Measurements from ENCODE around the gene LCA5.
"Not testable (repeated sequence)": the region's sequence is repeated elsewhere in the genome, so short reads cannot be mapped to it uniquely, and the experiment has no call there.

Gene LCA5

GRCh38 chr6:79467716-79468115, 69.5 kb downstream of the LCA5 start:
- Mint-ChIP-seq H3K9me3 (no peaks in the 10 kb centered on the region), H3K27ac (no peak overlapping the region), H3K27me3 (no peaks in the 10 kb centered on the region), H3K36me3 (ENCODE audit: low read depth) (no peaks in the 10 kb centered on the region), H3K4me3 (no peak overlapping the region), H3K4me1 (ENCODE audit: low read depth) (peaks cover 5% of the 10 kb centered on the region)
- intact Hi-C loops (cut with micrococcal nuclease): no loop called here

GRCh38 chr6:79466207-79466834, 70.9 kb downstream of the LCA5 start:
- Mint-ChIP-seq H3K36me3 (ENCODE audit: low read depth) (no peaks in the 10 kb centered on the region), H3K4me3 (no peak overlapping the region), H3K4me1 (ENCODE audit: low read depth) (peaks cover 5% of the 10 kb centered on the region), H3K27me3 (no peaks in the 10 kb centered on the region), H3K27ac (no peak overlapping the region), H3K9me3 (no peaks in the 10 kb centered on the region)
- intact Hi-C loops (cut with micrococcal nuclease): no loop called here

GRCh38 chr6:79465381-79465780, 71.8 kb downstream of the LCA5 start:
- Mint-ChIP-seq H3K27ac (no peak overlapping the region), H3K27me3 (no peaks in the 10 kb centered on the region), H3K4me1 (ENCODE audit: low read depth) (no peaks in the 10 kb centered on the region), H3K9me3 (no peaks in the 10 kb centered on the region), H3K36me3 (ENCODE audit: low read depth) (no peaks in the 10 kb centered on the region), H3K4me3 (no peak overlapping the region)
- intact Hi-C loops (cut with micrococcal nuclease): loop anchor here (1.0 kb wide), 1 partner anchor 12 kb away; no protein-coding TSS in a partner anchor

GRCh38 chr6:79463621-79464050, 73.6 kb downstream of the LCA5 start:
- no peak overlapping the region for H3K27ac Mint-ChIP-seq
- H3K4me3 Mint-ChIP-seq: no peak overlapping the region
- no peaks in the 10 kb centered on the region for H3K4me1 Mint-ChIP-seq (ENCODE audit: low read depth)
- intact Hi-C loops (cut with micrococcal nuclease): no loop called here
- H3K9me3 Mint-ChIP-seq: no peaks in the 10 kb centered on the region
- H3K36me3 Mint-ChIP-seq (ENCODE audit: low read depth): no peaks in the 10 kb centered on the region
- no peaks in the 10 kb centered on the region for H3K27me3 Mint-ChIP-seq

- no peak overlapping the region for H3K27ac Mint-ChIP-seq
- intact Hi-C loops (cut with micrococcal nuclease): no loop called here
Measured at GRCh38 chr6:79461205-79461604, 76.0 kb downstream of the LCA5 start.

GRCh38 chr6:79455446-79455845, 81.8 kb downstream of the LCA5 start:
- Mint-ChIP-seq H3K4me1 (ENCODE audit: low read depth) (peaks cover 28% of the 10 kb centered on the region), H3K27ac (no peak overlapping the region), H3K27me3 (no peaks in the 10 kb centered on the region), H3K9me3 (no peaks in the 10 kb centered on the region), H3K36me3 (ENCODE audit: low read depth) (no peaks in the 10 kb centered on the region), H3K4me3 (no peak overlapping the region)
- intact Hi-C loops (cut with micrococcal nuclease): no loop called here

More at GRCh38 chr6:79461205-79461604, 76.0 kb downstream of the LCA5 start:
- no peak overlapping the region for H3K4me3 Mint-ChIP-seq
- no peaks in the 10 kb centered on the region for H3K36me3 Mint-ChIP-seq (ENCODE audit: low read depth)
- no peaks in the 10 kb centered on the region for H3K27me3 Mint-ChIP-seq
- H3K9me3 Mint-ChIP-seq: no peaks in the 10 kb centered on the region
- H3K4me1 Mint-ChIP-seq (ENCODE audit: low read depth): no peaks in the 10 kb centered on the region

- Mint-ChIP-seq H3K36me3 (ENCODE audit: low read depth) (no peaks in the 10 kb centered on the region), H3K27ac (no peak overlapping the region), H3K27me3 (no peaks in the 10 kb centered on the region), H3K4me1 (ENCODE audit: low read depth) (peaks cover 28% of the 10 kb centered on the region), H3K9me3 (no peaks in the 10 kb centered on the region), H3K4me3 (no peak overlapping the region)
- intact Hi-C loops (cut with micrococcal nuclease): loop anchor here (1.0 kb wide), 1 partner anchor 12 kb away; no protein-coding TSS in a partner anchor
Measured at GRCh38 chr6:79453558-79454042, 83.6 kb downstream of the LCA5 start.

- Mint-ChIP-seq H3K4me1 (ENCODE audit: low read depth) (peaks cover 28% of the 10 kb centered on the region), H3K27ac (no peak overlapping the region), H3K4me3 (no peak overlapping the region), H3K36me3 (ENCODE audit: low read depth) (no peaks in the 10 kb centered on the region), H3K9me3 (no peaks in the 10 kb centered on the region), H3K27me3 (no peaks in the 10 kb centered on the region)
- intact Hi-C loops (cut with micrococcal nuclease): no loop called here
Measured at GRCh38 chr6:79450984-79451383, 86.2 kb downstream of the LCA5 start.

GRCh38 chr6:79446006-79446405, 91.2 kb downstream of the LCA5 start:
- no peaks in the 10 kb centered on the region for H3K27me3 Mint-ChIP-seq
- H3K36me3 Mint-ChIP-seq (ENCODE audit: low read depth): no peaks in the 10 kb centered on the region
- intact Hi-C loops (cut with micrococcal nuclease): no loop called here
- no peak overlapping the region for H3K27ac Mint-ChIP-seq
- peaks cover 9% of the 10 kb centered on the region for H3K9me3 Mint-ChIP-seq
- H3K4me1 Mint-ChIP-seq (ENCODE audit: low read depth): no peaks in the 10 kb centered on the region
- no peak overlapping the region for H3K4me3 Mint-ChIP-seq

- H3K4me3 Mint-ChIP-seq; H3K9me3 Mint-ChIP-seq; H3K36me3 Mint-ChIP-seq (ENCODE audit: low read depth); H3K27ac Mint-ChIP-seq; H3K27me3 Mint-ChIP-seq; intact Hi-C loops (cut with micrococcal nuclease); H3K4me1 Mint-ChIP-seq (ENCODE audit: low read depth): not testable (repeated sequence)
Measured at GRCh38 chr6:79443876-79444275, 93.4 kb downstream of the LCA5 start.

- no peak overlapping the region for H3K4me3 Mint-ChIP-seq
- H3K27me3 Mint-ChIP-seq: no peaks in the 10 kb centered on the region
- no peak overlapping the region for H3K27ac Mint-ChIP-seq
- no peaks in the 10 kb centered on the region for H3K4me1 Mint-ChIP-seq (ENCODE audit: low read depth)
- H3K9me3 Mint-ChIP-seq: peaks cover 9% of the 10 kb centered on the region
- no peaks in the 10 kb centered on the region for H3K36me3 Mint-ChIP-seq (ENCODE audit: low read depth)
- intact Hi-C loops (cut with micrococcal nuclease): no loop called here
Measured at GRCh38 chr6:79441192-79441591, 96.0 kb downstream of the LCA5 start.

GRCh38 chr6:79440598-79440997, 96.6 kb downstream of the LCA5 start:
- no peak overlapping the region for H3K4me3 Mint-ChIP-seq
- no peaks in the 10 kb centered on the region for H3K4me1 Mint-ChIP-seq (ENCODE audit: low read depth)
- no peaks in the 10 kb centered on the region for H3K27me3 Mint-ChIP-seq
- H3K36me3 Mint-ChIP-seq (ENCODE audit: low read depth): no peaks in the 10 kb centered on the region
- H3K27ac Mint-ChIP-seq: no peak overlapping the region
- peaks cover 9% of the 10 kb centered on the region for H3K9me3 Mint-ChIP-seq
- intact Hi-C loops (cut with micrococcal nuclease): no loop called here

- Mint-ChIP-seq H3K9me3 (peaks cover 9% of the 10 kb centered on the region), H3K27me3 (no peaks in the 10 kb centered on the region), H3K4me3 (no peak overlapping the region), H3K27ac (no peak overlapping the region), H3K36me3 (ENCODE audit: low read depth) (no peaks in the 10 kb centered on the region), H3K4me1 (ENCODE audit: low read depth) (no peaks in the 10 kb centered on the region)
- intact Hi-C loops (cut with micrococcal nuclease): no loop called here
Measured at GRCh38 chr6:79438030-79438429, 99.2 kb downstream of the LCA5 start.

GRCh38 chr6:79436241-79436640, 101.0 kb downstream of the LCA5 start:
- Mint-ChIP-seq H3K36me3 (ENCODE audit: low read depth) (no peaks in the 10 kb centered on the region), H3K9me3 (no peaks in the 10 kb centered on the region), H3K27me3 (no peaks in the 10 kb centered on the region), H3K4me3 (no peak overlapping the region), H3K4me1 (ENCODE audit: low read depth) (no peaks in the 10 kb centered on the region), H3K27ac (no peak overlapping the region)
- intact Hi-C loops (cut with micrococcal nuclease): no loop called here

GRCh38 chr6:79435746-79436145, 101.5 kb downstream of the LCA5 start:
- intact Hi-C loops (cut with micrococcal nuclease): no loop called here
- H3K4me1 Mint-ChIP-seq (ENCODE audit: low read depth): no peaks in the 10 kb centered on the region
- no peak overlapping the region for H3K27ac Mint-ChIP-seq
- no peak overlapping the region for H3K4me3 Mint-ChIP-seq
- H3K27me3 Mint-ChIP-seq: no peaks in the 10 kb centered on the region
- H3K36me3 Mint-ChIP-seq (ENCODE audit: low read depth): no peaks in the 10 kb centered on the region
- no peaks in the 10 kb centered on the region for H3K9me3 Mint-ChIP-seq
